HG02973 (cell line): ENCODE data around the gene GNAQ.

ENCODE experiments used
- ATAC-seq: cut with Tn5 transposase; IDR thresholded peaks from one replicate; pipeline ENCODE4 v1.9.1; 2021; ENCODE audit warnings: moderate library complexity; ENCODE audit not compliant: unreplicated experiment

The GNAQ gene

DNA sequence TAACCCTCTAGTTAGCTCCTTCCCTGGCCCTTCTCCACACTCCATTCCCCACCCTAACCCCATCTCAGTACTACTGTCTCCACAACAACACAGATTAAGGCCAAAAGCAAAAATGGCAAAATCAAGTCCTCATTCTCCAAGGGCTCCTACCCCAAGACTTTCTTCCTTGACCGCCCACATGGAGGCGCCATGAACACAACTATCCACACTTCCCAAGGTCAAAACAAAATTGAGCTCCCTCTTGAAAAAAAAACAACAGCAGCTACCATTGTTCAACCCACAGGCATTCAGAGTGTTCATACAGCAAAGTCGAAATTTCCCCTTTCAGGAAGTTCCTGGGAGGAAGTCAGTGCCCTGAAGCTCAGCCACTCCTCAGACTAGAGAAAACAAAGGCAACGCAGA lies 54.4 kb downstream of the GNAQ start:
- ATAC-seq: no peak

DNA sequence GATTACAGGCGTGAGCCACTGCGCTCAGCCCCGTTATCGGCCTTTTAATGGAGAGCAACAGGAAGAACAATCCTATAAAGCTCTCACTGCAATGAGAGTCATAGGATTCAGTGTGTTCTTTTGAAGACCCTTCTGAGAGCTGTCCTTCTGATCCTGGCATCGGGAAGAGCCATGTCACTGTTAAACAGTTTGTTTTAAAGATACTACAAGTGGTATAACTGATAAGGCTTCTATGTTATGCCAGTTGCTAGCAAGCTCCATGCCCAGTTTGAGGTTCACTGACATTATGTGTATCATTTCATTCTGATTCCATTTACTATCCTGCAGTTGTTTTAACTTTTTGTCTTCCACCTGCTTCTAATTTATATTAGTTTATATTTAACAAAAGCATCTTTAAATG lies 55.8 kb downstream of the GNAQ start:
- ATAC-seq: no peak

DNA sequence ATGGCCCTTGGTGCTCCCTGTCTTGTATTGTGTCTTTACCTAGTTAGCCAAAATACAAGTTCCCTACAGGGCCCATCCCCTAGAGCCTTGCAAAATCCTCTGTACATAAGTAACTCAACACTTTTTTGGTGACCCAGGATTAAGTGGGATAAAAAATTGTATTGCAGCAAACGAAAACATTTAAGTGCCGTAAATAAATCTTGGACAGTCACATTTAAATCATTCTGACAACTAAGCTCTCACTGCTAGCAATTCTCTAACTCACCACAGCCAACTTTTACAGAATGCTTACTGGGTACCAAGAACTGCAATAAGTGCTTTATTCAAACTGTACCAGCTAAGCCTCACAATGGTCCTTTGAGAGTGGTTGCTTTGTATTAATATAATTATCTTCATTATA lies 56.6 kb downstream of the GNAQ start:
- no peak for ATAC-seq

DNA sequence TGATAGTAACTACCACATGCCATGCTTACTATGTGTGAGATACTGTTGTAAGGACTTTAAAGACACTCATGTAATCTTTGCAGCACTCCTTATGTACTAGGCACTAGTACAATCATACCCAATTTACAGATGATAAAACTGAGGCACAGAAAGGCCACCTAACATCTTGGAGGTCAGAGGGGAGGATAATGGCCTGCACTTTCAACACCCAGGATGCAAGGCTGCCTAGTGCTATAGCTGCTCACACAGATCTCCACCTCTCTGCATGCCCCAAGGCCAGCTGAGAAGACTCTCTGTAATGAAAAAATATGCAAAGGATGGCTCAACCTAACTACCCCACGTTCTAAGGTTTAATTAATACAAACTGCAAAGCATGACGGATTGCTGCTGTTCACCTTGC lies 57.2 kb downstream of the GNAQ start:
- no peak for ATAC-seq

DNA sequence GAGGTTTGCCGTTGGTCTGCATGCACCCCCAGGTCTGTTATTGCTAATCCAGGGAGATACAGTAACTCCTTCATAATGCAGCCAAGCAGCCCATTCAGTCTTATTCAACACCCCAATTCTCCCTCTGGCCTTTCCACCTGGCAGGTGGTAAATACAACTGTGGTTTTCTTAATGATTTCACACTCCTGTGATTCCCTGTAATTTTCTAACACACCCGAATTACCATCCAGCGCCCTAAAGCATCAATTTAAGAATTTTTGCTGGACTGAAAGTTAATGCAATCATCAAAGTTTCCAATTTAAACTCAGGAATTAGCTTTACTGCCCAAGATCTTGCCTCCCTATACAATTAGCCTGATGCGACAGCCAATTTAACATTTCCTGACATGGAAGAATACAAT lies 62.5 kb downstream of the GNAQ start:
- no peak for ATAC-seq

DNA sequence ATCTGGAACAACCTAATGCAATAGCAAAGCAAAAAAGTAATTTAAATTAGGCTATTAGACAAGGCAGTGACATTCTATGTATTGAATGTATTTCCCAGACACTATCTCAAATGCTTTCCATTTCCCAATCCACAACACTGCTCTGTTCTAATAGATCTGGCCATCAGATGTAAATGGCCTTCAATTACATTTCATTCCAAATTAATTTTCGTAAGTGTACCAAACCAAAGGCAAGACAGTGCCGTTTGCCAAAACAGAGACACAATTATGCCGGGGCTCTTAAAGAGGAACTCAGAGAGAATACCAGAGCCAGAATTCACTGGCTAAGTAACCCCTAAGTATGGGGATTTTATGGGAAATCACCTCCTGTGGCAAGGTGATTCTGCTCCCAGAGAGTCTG lies 63.1 kb downstream of the GNAQ start:
- no peak for ATAC-seq

DNA sequence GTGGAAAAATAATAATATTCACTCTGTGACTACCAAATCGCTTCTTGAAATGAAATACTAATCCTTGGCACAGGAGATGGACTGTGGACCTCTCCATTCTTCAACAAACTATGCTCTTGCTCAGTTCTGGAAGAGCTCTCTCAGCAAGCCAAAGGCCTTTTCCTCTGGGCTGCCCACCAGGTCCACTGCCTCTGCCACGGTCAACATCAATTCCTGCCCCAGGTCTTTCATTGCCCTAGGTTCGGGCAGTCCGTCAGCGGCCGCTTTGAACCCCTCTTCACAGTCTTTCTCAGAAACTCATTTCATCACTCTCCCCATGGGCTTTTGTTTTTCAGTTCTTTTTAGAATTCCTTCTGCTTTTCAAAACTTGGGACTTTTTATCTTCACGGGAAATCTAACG lies 64.9 kb downstream of the GNAQ start:
- ATAC-seq: no peak

DNA sequence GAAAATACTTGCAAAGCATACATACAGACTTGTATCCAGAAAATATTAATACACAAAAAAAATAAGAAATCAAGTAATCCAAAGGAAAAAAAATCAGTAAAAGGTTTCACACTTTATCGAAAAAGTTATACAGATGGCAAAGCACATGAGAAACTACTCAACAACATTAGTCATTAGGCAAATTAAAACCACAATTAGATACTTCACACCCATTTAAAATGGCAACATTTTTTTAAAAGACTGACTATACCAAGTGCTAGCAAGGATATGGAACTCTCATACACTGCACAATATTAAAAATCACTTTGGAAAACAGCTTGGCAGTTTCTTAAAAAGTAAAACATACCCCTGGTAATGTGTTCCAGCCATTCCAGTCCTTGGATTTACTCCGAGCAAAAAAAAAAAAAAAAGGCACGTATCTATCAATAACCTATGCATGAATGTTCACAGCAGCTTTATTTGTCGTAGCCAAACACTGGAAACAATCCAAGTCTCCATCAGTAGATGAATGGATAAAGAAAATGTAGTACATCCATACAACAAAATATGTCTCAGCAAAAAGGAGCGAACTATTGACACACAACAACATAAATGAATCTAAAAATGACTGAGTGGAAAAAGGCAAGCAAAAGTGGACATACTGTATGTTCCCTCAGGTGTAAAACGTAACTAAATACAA lies 66.0 kb downstream of the GNAQ start:
- no peak for ATAC-seq

DNA sequence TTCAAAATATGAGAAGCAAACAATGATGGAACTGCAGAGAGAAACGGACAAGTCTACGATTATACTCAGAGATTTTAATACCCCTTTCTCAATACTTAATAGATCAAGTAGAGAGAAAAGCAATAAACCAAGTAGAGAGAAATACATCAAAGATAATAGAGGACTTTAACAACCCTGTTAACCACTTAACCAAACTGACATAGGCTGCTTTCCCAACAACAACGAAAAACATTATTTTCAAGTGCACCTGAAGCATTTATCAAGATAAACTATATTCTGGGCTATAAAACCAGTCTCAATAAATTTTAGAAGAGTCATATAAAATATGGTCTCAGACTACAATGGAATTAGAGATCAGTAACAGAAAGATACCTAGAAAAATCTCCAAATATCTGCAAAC lies 67.4 kb downstream of the GNAQ start:
- ATAC-seq: no peak

DNA sequence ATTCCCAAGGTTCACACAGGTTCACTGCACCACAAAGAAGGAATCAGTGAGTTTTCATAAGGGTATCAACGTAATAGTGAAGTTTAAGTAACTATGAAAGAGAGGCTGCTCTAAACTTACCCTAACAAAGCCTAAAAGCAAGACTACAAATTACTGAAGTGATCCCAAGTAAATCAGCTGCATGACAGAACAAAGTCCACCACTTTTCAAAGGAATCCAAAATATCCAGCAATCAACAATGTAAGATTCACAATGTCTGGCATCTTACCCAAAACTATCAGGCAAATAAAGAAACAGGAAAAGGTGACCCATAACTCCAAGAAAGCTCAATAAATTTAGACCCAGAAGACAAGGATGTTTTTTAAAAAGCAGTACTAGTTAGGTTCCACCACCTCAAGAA lies 70.1 kb downstream of the GNAQ start:
- ATAC-seq: no peak

DNA sequence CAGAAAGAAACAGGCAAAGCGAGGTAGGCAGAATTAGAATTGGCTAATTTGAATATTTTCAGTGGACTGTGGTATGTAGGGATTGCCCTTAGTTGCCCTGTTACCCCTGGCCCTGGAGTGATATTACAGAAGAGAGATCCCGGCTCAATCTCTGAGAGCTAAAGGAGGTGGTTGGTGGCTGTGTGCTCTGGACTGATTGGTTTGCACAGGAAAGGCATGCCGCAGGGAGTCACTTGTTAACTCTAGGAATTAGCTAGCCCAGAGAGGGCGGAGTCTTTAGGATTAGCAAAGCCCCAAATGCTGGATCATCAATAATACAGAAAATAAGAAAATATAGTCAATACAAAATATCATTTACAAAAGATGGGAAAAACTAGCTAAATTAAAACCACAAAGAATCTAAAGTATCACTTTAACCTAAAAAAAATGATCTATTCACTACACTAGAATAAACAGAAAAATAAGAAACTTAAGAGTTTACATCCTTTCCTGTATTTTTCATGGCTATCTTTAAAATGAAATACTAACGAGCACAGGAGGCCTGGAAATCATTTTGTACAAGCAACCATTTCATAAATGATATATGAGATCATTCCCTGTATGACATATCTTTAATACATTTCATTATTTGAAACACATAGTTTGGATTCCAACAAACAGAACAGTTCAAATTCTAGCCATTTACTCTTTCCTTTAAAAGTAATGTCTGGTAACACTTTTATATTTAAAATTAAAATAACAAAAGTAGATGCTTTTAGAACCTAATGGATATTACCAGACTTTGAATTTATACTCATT lies 71.1 kb downstream of the GNAQ start:
- no peak for ATAC-seq

DNA sequence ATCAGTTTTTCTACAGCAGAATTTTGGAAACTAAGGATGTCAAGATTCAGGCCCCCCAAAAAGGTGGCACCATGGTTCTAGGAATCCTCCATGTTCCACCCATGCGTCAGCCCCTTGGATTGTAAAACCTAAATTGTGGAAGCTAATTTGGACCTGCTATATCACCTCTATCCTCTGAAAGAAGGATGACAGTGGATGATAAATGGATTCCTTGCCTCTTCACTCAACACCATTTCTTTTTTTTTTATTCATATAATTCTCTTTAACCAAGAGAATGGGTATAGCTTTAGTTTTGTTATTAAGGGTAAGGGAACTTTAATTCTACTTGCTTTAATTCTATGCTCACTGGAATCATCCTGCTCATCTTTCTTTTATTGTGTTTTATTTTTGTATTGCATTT lies 71.8 kb downstream of the GNAQ start:
- no peak for ATAC-seq

DNA sequence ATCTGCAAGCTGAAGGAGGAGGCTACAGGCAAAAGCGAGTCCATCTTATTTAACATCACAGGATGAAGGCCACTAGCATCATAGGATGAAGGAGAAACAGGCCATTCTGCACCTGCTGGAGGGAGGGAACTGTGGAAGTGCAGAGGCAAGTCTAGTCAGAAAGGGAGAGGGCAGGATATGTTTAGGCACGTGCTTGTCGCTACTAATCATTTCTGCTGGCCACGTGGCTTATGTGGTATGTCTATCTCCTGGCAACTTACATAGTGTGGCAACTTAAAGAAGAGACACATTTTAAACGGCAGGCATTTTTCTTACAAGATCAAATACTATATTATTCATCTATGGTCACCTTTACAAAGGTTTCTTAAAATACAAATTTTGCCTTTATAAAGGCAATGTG lies 74.0 kb downstream of the GNAQ start:
- no peak for ATAC-seq

DNA sequence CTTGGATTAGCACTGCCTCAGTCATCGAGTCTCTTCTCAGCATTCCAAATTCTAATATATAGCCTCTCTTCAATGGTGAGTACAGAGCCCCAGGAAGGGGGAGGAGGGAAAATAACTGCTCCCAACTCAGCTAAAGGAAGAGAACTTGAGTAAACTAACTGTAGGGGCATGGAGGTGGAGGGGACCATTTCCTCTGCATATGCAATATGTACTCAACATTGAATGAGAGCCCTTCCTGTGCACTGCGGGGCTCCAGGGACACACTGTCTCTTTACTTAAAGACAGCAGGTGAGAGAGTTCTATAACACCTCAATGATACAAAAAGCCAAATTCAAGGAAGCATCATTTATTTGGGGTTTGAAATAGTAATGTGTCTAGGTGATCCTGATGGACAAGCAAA lies 75.1 kb downstream of the GNAQ start:
- ATAC-seq: no peak

DNA sequence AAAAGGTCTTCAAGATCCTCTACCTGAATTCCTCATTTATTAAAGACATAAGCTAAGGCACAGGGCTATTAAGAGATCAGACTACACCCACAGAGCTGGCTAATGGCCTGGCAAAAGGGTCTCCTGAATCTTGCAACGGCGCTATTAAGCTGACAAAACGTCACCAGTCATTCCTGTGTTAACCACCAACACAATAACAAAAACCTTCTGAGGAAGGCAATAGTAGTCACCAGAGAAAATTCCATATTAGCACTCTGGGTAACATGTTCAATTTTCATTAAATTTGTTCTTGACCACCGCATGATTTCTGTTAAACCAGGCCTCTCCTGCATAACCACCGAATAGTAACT lies 77.0 kb downstream of the GNAQ start:
- ATAC-seq: no peak

DNA sequence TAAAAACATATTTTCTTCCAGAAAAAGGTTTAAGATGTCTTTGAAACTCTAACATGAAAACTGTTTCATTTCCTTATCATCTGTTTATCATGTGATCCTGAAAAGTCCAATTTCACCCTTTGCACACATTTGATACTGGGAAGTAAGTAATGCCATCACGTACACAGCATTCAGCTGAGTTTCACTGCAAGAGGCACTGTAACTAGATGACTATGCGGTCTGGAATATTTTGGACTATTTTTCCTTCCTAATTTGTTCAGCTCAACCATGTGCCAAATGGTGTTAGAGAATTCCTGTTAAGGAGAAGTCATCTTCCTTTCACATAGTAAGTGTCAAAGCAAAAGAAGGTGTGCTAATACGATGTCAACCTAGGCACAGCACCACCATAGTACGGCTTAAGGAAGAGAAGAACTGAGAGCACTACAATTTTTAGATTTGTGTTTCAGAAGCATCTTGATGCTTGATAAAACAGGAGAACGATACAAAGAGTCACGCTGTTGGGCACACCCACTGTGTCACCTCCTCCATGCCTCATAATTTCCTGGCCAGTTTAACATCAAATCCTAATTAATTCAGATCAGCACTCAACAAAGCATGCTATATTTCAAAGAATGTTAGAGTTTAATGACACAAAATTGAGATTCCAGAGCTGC lies 77.5 kb downstream of the GNAQ start:
- ATAC-seq: no peak

DNA sequence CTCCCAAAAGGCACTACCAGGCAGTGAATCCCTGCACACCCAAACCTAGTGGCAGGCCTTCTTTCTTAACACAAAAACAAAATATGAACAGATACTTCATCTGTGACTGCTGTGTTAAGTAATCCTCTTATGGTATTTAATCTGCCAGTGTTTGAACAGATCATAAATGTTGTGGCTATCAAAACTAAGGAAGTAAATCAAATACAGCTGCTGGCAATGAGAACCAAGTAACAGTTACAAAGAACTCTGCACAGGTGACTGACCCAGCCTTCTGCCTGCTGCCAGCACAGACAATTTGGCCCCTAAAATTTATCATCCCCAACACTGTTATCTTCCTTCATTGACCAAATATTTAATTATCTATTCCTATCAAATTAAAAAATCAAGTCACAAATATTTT lies 78.0 kb downstream of the GNAQ start:
- ATAC-seq: no peak

DNA sequence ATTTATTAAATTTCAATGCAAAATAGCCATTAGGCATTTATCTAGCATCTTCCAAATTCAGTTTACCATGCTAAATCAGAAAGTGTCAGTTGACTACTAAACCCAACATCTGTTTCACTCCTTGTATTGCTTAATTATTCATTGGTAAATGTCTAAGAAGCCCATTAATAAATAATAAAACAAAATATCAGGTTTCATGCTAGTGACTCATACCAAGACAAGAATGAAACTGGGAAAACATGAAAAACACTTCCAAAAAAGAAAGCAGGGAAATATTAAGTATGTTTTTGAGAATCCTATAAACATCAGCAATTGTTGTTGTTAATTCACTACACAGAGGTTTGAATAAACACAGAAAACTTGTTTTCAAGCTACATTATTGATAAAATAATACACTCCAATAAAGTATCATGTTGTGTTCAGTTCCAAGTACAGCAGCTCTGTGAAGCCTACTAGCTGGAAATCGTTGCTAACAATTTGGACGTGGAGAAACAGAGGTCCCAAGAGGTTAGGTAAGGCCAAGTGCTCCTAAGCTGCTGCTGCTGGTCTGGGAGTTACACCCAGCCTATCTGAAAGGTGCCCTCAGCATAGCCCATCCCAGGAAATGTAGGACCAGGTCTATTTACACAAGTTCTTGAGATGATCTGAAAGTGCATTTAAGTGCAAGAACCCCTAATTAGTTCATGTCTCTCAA lies 78.8 kb downstream of the GNAQ start:
- no peak for ATAC-seq

DNA sequence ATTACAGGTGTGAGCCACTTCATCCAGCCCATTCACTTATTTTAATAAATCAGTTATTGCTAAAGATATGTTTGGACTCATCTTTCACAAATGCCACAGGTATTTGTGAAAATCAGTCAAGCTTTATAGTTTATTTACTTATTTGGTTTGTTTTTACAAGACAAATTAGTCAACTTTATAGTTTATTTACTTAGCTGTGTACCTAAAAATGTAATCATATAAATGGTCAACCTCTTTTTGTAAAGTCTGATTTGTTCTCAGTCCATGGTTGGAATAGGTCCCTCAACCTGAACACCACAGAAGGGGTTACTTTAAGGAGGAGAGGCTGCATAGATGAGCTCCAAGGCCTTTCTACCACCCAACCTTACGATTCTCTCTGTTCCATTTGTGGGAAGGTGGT lies 80.2 kb downstream of the GNAQ start:
- no peak for ATAC-seq

DNA sequence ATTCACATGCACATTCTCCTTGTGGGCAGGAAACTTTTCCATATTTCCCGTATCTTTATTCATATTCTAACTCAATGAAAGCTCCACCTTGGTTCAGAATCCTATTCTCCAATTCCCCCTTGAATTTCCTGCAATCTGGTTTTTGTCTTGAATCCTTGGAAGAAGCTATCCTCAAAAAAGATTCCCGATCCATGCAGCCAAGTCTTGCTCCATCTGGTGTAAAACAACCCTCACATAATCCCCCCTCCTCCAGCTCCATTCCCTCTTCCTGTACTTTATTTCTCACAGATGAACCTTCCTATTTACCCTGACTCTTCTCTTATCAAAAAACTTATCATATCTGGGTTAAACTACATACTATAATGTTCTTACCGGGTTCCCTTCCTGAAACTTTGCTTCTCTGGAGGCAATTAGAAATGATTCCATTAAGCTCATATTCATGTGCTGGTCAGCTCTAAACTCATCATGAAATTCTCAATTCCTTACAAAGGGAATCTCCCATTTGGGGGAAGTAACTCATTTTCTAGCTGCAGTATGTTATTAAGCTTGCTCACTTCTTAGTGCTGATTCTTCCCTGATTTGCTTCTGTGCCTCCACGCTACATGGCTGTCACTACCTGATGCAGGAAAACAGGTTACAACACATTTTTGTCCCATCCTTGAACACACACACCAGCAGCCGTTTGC lies 81.7 kb downstream of the GNAQ start:
- ATAC-seq: no peak

DNA sequence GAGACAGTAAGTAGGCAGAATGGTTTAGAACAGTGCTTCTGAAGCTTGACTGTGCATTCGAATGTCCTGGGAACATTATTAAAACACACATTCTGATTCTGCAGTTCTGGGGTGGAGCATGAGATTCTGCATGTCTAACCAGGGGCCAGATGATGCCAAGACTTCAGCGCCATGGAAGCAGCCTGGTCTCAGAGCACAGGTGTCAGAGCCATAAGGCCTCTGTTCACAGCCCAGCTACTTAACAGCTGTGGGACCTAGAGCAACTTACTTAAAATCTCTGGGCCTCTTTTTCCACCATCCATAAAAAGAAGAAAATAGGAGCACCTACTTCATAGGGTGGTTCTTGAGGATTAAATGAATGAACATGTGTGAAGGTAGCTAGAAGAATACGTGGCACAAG lies 84.0 kb downstream of the GNAQ start:
- ATAC-seq: no peak
